GM12878 (cell line): Measurements from ENCODE around the gene HTR3C.

Source experiments
- EP300 ChIP-seq, 2 experiments: fragments of 150-350 bp in 1 of 2; IDR thresholded peaks; 2 replicates each; pipeline ENCODE4 v1.6.1; 2011 to 2012; ENCODE audit warnings: low read depth in 2 of 2, low read length in 2 of 2, borderline replicate concordance in 1 of 2, improper control_type of control experiment in 1 of 2, inconsistent platforms in 1 of 2; ENCODE audit not compliant: control insufficient read depth in 1 of 2
- EZH2 ChIP-seq: IDR thresholded peaks from 2 replicates; pipeline ENCODE4 v1.6.1; 2012; ENCODE audit warnings: low read depth, mild to moderate bottlenecking, control low read depth, inconsistent platforms, low read length, borderline replicate concordance; ENCODE audit not compliant: control insufficient read depth
- HDGF ChIP-seq: fragments of 450-650 bp; IDR thresholded peaks from 2 replicates; pipeline ENCODE4 v1.6.1; 2016; ENCODE audit warnings: antibody characterized with exemption
- LARP7 ChIP-seq: fragments of 450-650 bp; IDR thresholded peaks from 2 replicates; pipeline ENCODE4 v1.6.1; 2017; ENCODE audit warnings: mild to moderate bottlenecking
- NBN ChIP-seq: fragments of 450-650 bp; IDR thresholded peaks from 2 replicates; pipeline ENCODE4 v1.6.1; 2016
- NFIC ChIP-seq: IDR thresholded peaks from 2 replicates; pipeline ENCODE4 v1.6.1; 2012; ENCODE audit warnings: low read depth, mild to moderate bottlenecking, inconsistent platforms, low read length, moderate library complexity
- POLR2AphosphoS5 ChIP-seq: IDR thresholded peaks from 2 replicates; pipeline ENCODE4 v1.6.1; 2011; ENCODE audit warnings: mild to moderate bottlenecking, low read length, inconsistent platforms
- SREBF2 ChIP-seq: IDR thresholded peaks from 2 replicates; pipeline ENCODE4 v1.6.1; 2012; ENCODE audit warnings: mild to moderate bottlenecking, low read length
- STAT3 ChIP-seq: IDR thresholded peaks from 2 replicates; pipeline ENCODE4 v1.6.1; 2011; ENCODE audit warnings: low read depth, low read length, improper control_type of control experiment
- ZNF274 ChIP-seq: IDR thresholded peaks from one replicate; pipeline ENCODE4 v1.8.0; 2011; ENCODE audit not compliant: insufficient read length, insufficient read depth
- TF ChIP-seq, protein P1 (sequence below), 3 experiments: IDR thresholded peaks in 2 of 3; conservative IDR thresholded peaks in 1 of 3; 2 replicates each; pipeline ENCODE4 v1.5.1; 2011; ENCODE audit warnings: low read depth in 3 of 3, low read length in 3 of 3, mild to moderate bottlenecking in 3 of 3, control low read depth in 2 of 3, moderate library complexity in 2 of 3, inconsistent platforms in 1 of 3, mixed read lengths in 1 of 3; ENCODE audit not compliant: control insufficient read depth in 2 of 3, insufficient read depth in 1 of 3; ENCODE audit errors: extremely low read depth in 1 of 3

DNA sequence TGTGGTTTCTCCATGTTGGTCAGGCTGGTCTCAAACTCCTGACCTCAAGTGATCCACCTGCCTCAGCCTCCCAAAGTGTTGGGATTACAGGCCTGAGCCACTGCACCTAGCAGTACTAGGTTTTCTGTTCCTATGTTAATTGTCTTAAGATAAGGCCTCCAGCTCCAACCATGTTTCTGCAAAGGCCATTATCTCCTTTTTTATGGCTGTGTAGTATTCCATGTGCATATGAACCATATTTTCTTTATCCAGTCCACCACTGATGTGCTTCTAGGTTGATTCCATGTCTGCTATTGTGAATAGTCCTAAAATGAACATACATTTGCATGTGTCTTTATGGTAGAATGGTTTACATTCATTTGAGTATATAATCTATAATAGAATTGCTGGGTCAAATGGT is 9.8 kb downstream of the HTR3C start:
- TF ChIP-seq, protein P1, sequence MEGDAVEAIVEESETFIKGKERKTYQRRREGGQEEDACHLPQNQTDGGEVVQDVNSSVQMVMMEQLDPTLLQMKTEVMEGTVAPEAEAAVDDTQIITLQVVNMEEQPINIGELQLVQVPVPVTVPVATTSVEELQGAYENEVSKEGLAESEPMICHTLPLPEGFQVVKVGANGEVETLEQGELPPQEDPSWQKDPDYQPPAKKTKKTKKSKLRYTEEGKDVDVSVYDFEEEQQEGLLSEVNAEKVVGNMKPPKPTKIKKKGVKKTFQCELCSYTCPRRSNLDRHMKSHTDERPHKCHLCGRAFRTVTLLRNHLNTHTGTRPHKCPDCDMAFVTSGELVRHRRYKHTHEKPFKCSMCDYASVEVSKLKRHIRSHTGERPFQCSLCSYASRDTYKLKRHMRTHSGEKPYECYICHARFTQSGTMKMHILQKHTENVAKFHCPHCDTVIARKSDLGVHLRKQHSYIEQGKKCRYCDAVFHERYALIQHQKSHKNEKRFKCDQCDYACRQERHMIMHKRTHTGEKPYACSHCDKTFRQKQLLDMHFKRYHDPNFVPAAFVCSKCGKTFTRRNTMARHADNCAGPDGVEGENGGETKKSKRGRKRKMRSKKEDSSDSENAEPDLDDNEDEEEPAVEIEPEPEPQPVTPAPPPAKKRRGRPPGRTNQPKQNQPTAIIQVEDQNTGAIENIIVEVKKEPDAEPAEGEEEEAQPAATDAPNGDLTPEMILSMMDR (IDR thresholded peaks at IDR 0.05 in 2 of 3, conservative IDR thresholded peaks at IDR 0.05 in 1 of 3; ENCODE audit: control insufficient read depth in 2 of 3, extremely low read depth in 1 of 3, insufficient read depth in 1 of 3, low read depth in 3 of 3, low read length in 3 of 3): no peak
- no peak for TF ChIP-seq POLR2AphosphoS5
- no peak for TF ChIP-seq ZNF274
- no peak for TF ChIP-seq STAT3
- TF ChIP-seq EP300 (IDR thresholded peaks at IDR 0.05; ENCODE audit: borderline replicate concordance in 1 of 2, control insufficient read depth in 1 of 2, low read depth in 2 of 2, low read length in 2 of 2): no peak
- TF ChIP-seq HDGF: no peak
- no peak for TF ChIP-seq EZH2
- TF ChIP-seq LARP7: no peak
- no peak for TF ChIP-seq SREBF2
- no peak for TF ChIP-seq NBN
- no peak for TF ChIP-seq NFIC
